ENCODE measurements around the gene B4GALT2.

GRCh38 chr1:44016041-44016889 lies 37.3 kb downstream of the B4GALT2 start:
- TF ChIP-seq CTCF (IDR thresholded peaks at IDR 0.05; ENCODE audit: low read length) (no peak), EZH2 (optimal IDR thresholded peaks at IDR 0.05; ENCODE audit: low read depth, low read length) (no peak), EZH2phosphoT487 (IDR thresholded peaks at IDR 0.05; ENCODE audit: low read length) (no peak)

Data from MM.1S (cell line).